HG03558 (cell line): ENCODE measurements around the gene ZNF365.
"Not testable (repeated sequence)": the region's sequence is repeated elsewhere in the genome, so short reads cannot be mapped to it uniquely, and the experiment has no call there.

Source experiments
- ATAC-seq: cut with Tn5 transposase; IDR thresholded peaks from one replicate; pipeline ENCODE4 v1.9.1; 2021; ENCODE audit warnings: moderate number of reproducible peaks; ENCODE audit not compliant: unreplicated experiment; ENCODE audit errors: extremely low read depth

The ZNF365 gene

GRCh38 chr10:62377026-62377415 lies 2.9 kb downstream of the ZNF365 start:
- ATAC-seq = no peak

- no peak for ATAC-seq
Measured at GRCh38 chr10:62377966-62378365, 3.8 kb downstream of the ZNF365 start.

DNA sequence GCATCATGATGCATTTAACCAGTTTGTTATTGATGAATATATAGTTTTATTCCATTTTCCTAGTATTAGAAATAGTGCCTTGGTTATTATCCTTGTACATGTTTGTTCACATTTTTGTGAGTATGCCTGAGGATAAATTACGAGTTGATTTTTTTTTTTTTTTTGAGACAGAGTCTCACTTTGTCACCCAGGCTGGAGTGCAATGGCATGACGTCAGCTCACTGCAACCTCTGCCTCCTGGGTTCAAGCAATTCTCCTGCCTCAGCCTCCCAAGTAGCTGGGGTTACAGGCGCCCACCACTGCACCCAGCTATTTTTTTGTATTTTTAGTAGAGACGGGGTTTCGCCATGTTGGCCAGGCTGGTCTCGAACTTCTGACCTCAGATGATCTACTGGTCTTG lies 4.7 kb downstream of the ZNF365 start:
- ATAC-seq = not testable (repeated sequence)

GRCh38 chr10:62379394-62379793 lies 5.2 kb downstream of the ZNF365 start:
- ATAC-seq = no peak

- ATAC-seq = no peak
Measured at GRCh38 chr10:62380016-62380415, 5.8 kb downstream of the ZNF365 start.

DNA sequence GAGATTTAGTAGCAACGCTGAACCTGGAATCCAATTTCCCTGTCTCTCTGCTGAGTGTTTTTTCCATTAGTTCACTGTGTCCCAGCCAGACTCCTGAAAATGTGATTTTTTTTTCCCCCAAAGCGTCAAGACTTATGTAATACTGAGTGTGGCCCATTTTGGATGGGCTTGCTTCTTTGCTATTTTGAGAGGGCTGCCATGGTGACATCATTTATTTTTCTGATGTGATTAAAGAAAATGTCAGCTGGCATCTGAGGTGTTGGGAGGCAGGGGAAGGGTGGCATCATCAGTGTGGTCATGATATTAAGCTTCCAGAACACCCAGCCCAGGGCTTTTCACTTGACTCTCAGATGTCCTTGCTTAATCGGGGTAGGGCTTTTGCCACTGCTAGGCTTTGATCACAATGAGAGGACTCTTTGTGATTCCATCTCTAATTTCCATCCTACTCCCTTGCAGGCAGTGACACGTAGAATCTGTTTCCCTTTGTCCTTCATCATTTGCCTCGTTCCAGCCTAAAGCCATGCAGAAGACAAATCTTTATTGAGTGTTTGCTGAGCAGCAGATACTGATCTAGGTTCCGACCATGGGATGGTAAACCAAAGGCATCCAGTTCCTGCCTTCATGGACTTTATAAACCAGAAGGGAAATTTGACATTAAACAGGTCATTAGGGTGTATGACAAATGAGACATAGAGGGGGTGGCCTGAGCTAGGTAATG lies 7.4 kb downstream of the ZNF365 start:
- ATAC-seq = no peak

DNA sequence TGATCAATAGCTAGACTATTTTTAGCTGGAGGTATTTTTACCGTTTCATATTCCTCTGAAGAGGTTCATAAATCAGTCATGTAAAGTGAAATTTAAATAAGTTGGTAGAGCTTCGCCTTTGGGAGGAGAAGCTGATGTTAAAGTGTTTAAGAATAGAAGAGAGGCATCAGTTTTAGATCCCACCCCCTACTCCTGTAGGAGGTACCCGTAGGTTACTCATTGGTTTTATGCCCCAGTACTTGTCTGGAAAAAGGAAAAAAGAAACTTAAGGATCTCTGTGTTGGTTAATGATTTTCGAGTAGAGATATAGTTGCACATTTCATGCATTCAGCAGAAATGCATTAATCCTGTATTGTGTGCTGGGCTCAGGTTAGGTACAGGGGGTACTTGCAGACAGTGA lies 8.7 kb downstream of the ZNF365 start:
- ATAC-seq = no peak

- ATAC-seq = peak; percentile 68
Measured at GRCh38 chr10:62384057-62384446, 9.9 kb downstream of the ZNF365 start.

- no peak for ATAC-seq
Measured at GRCh38 chr10:62384447-62385081, 10.4 kb downstream of the ZNF365 start.

DNA sequence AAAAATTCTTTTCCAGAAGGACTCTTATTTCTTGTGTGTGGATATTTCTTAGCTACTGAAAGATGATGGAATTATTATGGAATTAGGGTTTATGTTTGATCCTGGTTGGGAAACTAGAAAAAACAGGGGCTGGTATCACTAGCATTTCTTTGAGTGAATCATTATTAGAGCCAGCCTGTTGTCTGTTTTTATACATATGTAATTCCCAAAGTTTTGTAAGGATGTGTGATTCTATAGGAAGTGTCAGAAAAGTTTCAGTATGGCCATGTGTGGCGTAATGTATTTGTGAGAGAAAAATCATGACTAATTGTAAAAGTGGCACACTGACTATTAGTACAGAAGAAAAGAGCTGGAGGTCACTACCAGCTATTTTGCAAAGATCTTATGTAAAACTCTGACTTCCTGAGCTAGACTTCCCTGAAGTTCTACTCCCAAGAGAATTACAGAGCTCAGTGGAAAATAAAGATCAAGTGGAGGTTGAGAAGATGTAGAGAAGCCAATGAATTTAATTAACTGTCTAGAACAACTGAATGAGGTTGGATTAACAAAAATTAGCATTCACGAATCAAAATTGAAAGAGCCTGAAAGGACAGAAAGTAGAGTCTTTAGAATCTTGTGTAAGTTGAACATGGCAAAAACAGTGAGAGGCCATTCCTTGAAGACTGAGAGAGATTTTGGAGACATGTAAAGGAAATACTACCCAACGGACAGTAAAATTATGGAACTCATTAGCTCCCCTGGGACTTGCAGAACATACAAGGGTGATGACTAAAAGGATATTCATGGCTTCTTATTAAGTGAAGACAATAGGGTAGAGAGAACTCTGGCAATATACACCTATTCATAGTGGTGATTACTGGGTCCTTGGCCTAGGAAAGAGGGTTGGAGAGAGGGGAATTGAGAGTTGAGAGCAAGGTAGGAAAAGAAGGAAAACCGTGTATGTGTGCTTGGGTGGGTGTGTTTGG lies 12.5 kb downstream of the ZNF365 start:
- no peak for ATAC-seq

GRCh38 chr10:62388328-62388727 lies 14.2 kb downstream of the ZNF365 start:
- ATAC-seq = no peak

DNA sequence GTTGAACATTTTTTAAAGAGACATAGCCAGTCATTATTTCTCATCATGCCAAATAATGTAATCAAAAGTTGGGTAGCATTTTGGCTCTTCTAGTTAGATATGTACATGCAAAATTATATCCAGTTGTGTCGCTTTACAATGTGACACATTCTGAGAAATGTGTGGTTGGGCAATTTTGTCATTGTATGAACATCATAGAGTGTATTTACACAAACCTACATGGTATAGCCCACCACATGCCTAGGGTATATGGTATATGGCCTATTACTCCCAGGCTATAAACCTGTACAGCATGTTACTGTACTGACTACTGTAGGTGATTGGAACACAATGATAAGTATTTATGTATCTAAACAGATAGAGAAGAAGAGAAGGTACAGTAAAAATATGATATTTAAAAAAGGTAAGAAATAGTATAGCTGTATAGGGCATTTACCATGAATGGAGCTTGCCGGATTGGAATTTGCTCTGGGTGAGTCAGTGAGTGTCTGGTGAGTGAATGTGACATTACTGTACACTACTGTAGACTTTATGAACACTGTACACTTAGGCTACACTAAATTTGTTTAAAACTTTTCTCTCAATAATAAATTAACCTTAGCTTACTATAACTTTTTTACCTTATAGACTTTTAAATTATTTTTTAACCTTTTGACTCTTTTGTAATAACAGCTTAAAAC lies 16.5 kb downstream of the ZNF365 start:
- no peak for ATAC-seq

DNA sequence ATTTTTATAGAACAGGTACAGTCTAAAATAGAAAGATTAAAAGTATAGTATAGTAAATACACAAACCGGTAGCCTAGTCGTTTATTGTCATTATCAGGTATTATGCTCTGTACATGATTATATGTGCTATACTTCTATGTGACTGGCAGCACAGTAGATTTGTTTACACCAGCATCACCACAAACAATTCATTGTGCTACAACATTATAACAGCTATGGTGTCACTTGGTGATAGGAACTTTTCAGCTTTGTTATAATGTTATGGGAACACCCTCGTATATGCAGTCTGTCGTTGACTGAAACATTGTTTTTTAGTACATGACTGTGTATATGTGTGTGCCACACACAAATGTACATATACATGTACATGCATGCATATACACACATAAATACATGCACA lies 19.1 kb downstream of the ZNF365 start:
- ATAC-seq = no peak

GRCh38 chr10:62394556-62395018 lies 20.4 kb downstream of the ZNF365 start:
- ATAC-seq = no peak

- ATAC-seq = no peak
Measured at GRCh38 chr10:62395892-62396291, 21.7 kb downstream of the ZNF365 start.

- no peak for ATAC-seq
Measured at GRCh38 chr10:62396864-62397263, 22.7 kb downstream of the ZNF365 start.

- ATAC-seq = no peak
Measured at GRCh38 chr10:62399211-62399610, 25.0 kb downstream of the ZNF365 start.

GRCh38 chr10:62402508-62402907 lies 28.3 kb downstream of the ZNF365 start:
- ATAC-seq = no peak

- ATAC-seq = not testable (repeated sequence)
Measured at GRCh38 chr10:62410528-62410927, 36.4 kb downstream of the ZNF365 start.

DNA sequence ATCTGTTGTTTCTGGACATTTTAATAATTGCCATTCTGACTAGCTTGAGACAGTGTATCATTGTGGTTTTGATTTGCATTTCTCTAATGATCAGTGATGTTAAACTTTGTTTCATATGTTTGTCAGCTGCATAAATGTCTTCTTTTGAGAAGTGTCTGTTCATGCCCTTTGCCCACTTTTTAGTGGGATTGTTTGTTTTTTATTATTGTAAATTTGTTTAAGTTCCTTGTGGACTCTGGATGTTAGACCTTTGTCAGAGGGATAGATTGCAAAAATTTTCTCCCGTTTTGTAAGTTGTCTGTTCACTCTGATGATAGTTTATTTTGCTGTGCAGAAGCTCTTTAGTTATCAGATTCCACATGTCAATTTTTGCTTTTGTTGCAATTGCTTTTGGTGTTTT lies 36.8 kb downstream of the ZNF365 start:
- not testable (repeated sequence) for ATAC-seq
